Measurements from ENCODE around the gene KCNK16.

Gene KCNK16

GRCh38 chr6:39276379-39276995, 46.0 kb downstream of the KCNK16 start:
- DNase-seq (ENCODE audit: low spot score): no peak

- DNase-seq (ENCODE audit: low spot score): no peak
Observed at GRCh38 chr6:39274903-39275302, 47.6 kb downstream of the KCNK16 start.

GRCh38 chr6:39274471-39274870, 48.0 kb downstream of the KCNK16 start:
- DNase-seq (ENCODE audit: low spot score): no peak

GRCh38 chr6:39273406-39273821, 49.1 kb downstream of the KCNK16 start:
- DNase-seq (ENCODE audit: low spot score): no peak

- DNase-seq (ENCODE audit: low spot score): no peak
Observed at GRCh38 chr6:39269961-39270360, 52.5 kb downstream of the KCNK16 start.

- no peak for DNase-seq (ENCODE audit: low spot score)
Observed at GRCh38 chr6:39268721-39269120, 53.8 kb downstream of the KCNK16 start.

- DNase-seq (ENCODE audit: low spot score): no peak
Observed at GRCh38 chr6:39268171-39268570, 54.3 kb downstream of the KCNK16 start.

GRCh38 chr6:39266782-39267355, 55.6 kb downstream of the KCNK16 start:
- DNase-seq (ENCODE audit: low spot score): no peak

- DNase-seq (ENCODE audit: low spot score): no peak
Observed at GRCh38 chr6:39266375-39266774, 56.1 kb downstream of the KCNK16 start.

Data from ecto neural progenitor cell (in vitro differentiated cells).